HG02884 (cell line): Measurements from ENCODE around the gene TMEM243.
"Not testable (repeated sequence)": the region's sequence is repeated elsewhere in the genome, so short reads cannot be mapped to it uniquely, and the experiment has no call there.

Experiments used
- ATAC-seq: cut with Tn5 transposase; IDR thresholded peaks from one replicate; pipeline ENCODE4 v1.9.1; 2021; ENCODE audit warnings: mild to moderate bottlenecking, moderate library complexity; ENCODE audit not compliant: unreplicated experiment

The TMEM243 gene, protein sequence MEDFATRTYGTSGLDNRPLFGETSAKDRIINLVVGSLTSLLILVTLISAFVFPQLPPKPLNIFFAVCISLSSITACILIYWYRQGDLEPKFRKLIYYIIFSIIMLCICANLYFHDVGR

DNA sequence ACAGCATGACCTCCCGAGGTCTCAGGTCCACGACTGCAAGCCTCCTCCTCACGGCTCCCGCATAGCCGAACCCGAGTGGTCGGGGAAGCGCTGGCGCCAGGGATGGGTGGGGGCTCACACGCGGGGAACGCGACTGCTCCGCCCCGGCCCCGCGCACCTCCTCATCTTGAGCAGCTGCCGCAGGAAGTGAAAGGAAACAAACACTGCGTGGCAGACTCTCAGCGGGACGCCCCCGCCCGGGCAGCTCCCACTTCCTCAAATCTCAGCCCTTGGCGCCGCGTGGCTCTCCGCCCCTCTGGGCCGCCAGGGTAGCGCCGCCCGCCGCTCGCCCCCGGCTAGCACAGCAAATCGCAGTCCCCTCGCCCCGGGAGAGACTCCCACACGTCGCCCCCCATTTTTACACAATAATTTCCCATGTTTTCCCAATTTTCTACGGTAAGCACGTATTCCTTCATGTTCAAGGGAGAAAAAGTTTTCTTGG is at the start of gene TMEM243:
TSS of gene TMEM243 (minus strand) at position 188 of the 481 bp plus-strand sequence. CDS start 229 bp downstream, outside the sequence.
- peak; percentile 38 for ATAC-seq

GRCh38 chr7:87267239-87267900 is 47.8 kb upstream of the TMEM243 start:
- peak; percentile 84 for ATAC-seq

DNA sequence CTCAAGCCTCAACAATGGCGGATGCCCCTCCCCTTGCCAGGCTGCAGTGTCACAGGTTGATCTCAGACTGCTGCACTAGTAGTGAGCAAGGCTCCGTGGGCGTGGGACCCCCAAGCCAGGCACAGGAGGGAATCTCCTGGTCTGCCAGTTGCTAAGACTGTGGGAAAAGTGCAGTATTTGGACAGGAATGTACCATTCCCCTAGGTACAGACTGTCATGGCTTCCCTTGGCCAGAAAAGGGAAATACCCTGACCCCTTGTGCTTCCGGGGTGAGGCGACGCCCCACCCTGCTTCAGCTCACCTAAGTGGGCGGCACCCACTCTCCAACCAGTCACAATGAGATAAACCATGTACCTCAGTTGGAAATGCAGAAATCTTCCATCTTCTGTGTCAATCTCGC is 44.0 kb upstream of the TMEM243 start:
- ATAC-seq = no peak

DNA sequence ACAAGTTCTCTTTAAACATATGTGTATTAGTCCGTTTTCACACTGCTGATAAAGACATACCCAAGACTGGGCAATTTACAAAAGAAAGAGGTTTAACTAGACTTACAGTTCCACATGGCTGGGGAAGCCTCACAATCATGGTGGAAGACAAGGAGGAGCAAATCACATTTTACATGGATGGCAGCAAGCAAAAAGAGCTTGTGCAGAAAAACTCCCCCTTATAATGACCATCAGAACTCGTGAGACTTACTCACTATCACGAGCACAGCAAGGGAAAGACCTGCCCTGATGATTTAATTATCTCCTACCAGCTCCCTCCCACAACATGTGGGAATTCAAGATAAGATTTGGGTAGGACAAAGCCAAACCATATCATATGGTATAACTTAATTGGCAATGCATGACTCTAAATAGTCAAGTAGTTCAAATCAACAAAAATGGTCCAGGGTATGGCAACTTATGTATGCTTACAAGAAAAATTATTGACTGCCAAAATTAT is 34.1 kb upstream of the TMEM243 start:
- ATAC-seq = no peak

GRCh38 chr7:87245671-87246070 is 26.1 kb upstream of the TMEM243 start:
- not testable (repeated sequence) for ATAC-seq

GRCh38 chr7:87238464-87239051 is 19.0 kb upstream of the TMEM243 start:
- not testable (repeated sequence) for ATAC-seq

- ATAC-seq = no peak
Measured at GRCh38 chr7:87234949-87235348, 15.4 kb upstream of the TMEM243 start.

DNA sequence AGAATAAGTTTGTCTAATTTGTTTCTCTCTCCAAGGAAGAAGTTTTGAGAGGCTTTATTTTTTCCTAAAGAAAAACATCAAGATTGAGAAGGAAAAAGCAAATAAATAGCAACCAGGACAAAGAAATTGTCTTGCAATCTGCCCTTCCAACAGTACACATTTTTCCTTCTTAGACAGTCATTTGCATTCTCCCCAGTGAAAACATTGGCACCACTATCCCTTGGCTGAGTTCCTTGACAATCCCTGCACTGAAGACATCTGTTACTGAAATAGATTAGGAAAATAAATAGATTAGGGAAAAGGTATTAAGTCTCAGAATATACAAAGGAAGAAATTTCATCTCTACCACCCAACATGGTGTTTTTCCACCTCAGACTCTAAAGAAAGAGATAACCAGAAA is 12.2 kb upstream of the TMEM243 start:
- ATAC-seq = no peak

DNA sequence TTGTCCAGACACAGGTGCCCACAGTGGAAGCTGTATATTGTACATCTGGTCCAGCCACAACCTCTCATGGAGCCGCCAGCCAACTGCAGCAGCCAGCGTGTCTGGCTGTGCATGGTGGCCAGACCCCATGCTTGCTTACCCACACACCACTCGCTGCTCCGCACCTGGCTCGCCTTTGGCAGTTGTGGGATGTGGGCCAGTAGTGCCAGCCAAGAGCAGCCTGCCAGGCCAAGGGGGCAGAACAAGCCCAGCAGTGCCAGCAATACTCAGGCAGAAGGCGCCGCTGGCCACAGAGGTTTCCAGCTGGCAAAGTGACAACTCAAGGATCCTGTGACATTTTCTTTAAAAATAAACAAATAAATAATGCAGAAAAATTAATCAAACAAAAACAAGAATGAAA is 11.7 kb upstream of the TMEM243 start:
- ATAC-seq = no peak

GRCh38 chr7:87226495-87226894 is 7.0 kb upstream of the TMEM243 start:
- no peak for ATAC-seq

GRCh38 chr7:87225696-87226095 is 6.2 kb upstream of the TMEM243 start:
- ATAC-seq = no peak

- no peak for ATAC-seq
Measured at GRCh38 chr7:87223666-87224065, 4.1 kb upstream of the TMEM243 start.

GRCh38 chr7:87220734-87221215 is 1.2 kb upstream of the TMEM243 start:
- ATAC-seq = no peak

DNA sequence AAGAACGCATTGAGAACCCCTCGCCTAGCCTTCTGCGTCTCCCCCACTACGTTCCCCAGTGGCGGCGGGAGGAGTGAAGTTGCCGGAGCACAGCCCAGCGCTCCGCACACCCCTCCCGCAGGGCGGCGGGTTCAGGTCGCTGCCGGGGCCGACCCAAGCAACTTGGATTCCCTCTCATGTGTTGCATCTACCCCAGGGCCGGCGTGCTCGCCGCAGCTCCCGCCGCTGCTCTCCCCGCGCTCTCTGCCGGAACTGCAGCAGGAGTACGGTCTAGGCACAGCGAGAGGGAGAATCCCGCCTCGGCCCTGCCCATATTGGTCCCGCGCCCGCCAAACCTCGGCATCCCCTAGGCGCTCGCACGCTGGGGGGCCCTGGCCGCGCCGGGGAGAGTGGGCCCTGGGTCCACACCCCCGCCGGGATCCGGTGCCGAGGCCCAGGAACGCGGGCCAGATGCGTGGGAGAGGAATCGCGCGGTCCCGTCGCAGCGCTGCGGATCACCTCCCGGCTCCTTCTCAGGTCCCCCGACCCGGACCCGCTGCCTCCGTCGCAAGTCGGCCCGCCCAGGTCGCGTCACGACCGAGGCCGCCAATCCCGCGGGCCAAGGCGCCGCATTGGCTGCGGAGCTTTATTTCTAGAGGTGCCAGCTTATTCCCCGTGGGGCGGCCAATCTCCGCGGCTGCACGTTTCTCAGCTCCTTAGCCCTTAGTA is 648 bp upstream of the TMEM243 start:
- peak; percentile 25 for ATAC-seq

GRCh38 chr7:87218796-87219544 is 562 bp downstream of the TMEM243 start:
- no peak for ATAC-seq

DNA sequence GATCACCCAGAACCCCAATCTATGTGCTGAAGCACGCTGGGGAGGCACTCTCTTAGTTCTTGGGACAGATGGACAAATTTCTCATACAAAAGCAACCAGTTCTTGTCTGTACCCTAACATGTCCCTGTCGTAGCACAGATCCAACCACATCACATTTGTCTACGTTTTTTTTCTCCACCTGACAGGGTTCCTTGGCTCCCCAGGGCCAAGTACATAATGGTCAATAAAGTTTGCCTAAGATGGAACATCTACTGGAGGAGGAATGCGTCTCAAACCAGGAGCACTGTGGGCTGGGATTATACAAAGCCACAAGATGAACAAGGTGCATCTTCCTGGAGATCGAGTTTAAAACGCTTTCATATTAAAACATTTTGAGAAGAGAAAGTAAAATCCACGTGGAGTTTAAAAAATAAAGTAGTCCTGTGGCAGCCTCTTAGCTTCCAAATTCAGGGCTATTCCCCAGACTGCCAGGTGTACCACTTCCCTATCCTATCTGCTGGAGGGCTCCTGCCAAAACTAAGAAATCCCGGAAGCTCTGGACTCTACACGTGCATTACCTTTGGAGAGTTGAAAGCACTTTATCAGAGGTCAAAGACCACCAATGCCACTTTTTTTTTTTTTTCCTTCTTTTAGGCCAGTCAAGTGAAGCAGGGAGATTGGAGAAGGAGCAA is 1.4 kb downstream of the TMEM243 start:
- ATAC-seq = no peak

DNA sequence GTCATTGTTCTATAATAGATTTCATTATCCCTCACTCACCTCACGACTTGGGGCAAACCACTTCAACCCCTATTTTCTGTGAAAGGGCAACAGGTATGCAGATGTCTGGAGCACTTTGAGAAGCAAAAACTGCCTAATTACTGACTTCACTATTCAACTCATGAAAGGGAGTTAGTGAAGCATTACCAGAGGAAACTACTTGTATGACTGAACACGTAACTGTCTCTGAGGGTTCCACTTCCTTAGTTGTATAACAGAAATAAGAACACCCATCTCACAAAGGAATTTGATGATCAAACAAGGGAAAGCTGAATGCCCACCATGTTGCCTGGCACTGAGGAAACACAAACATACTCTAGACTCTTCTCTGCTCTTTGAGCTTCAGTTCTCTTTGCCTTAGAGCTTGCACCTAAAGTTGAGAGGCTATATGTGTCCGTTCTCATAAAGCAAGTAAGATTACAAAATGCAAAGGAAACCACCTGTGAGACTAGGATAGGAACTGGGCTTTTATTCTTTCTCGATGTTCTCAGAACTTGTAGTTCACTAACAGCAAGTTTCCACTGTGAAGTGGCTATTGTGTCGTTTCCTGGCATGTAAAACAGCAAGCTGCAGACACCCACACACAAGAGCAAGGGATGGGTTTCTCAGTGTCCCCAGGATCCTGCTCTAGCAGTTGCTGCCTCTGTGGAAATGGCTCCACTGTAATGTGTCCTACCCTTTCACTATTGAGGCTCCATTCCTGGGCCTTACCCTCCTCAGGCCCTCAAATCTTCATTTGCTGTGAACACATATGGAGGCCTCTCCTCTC is 2.6 kb downstream of the TMEM243 start:
- ATAC-seq = peak; percentile 51

GRCh38 chr7:87215046-87215445 is 4.5 kb downstream of the TMEM243 start:
- ATAC-seq = no peak

DNA sequence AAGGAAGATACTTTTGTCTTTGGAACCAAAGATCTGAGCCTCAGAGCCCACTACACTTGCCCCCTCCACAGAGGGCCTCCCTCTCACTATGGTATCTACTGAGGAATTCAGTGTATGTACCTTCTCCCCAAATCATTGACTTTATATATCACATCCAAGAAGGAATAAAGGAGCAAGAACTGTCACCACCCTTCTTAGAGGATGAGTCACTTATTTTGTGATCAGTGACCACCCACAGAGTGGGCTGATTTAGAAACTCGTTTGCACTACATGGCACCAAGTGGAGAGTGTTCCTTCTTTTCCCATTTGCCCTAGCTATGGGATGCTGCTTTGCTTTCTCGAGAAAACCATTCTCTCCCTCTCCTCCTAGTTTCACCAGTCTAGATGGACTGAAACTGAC is 5.7 kb downstream of the TMEM243 start:
- ATAC-seq = no peak
